Medulla oblongata (tissue), 1 donor: ENCODE data around the gene PIP4K2A.
"Not testable (repeated sequence)": the region's sequence is repeated elsewhere in the genome, so short reads cannot be mapped to it uniquely, and the experiment has no call there.

Experiments used
- DNase-seq: peaks from one replicate; pipeline ENCODE4 v3.0.0-alpha.2; 2015; ENCODE audit errors: extremely low spot score

PIP4K2A gene

DNA sequence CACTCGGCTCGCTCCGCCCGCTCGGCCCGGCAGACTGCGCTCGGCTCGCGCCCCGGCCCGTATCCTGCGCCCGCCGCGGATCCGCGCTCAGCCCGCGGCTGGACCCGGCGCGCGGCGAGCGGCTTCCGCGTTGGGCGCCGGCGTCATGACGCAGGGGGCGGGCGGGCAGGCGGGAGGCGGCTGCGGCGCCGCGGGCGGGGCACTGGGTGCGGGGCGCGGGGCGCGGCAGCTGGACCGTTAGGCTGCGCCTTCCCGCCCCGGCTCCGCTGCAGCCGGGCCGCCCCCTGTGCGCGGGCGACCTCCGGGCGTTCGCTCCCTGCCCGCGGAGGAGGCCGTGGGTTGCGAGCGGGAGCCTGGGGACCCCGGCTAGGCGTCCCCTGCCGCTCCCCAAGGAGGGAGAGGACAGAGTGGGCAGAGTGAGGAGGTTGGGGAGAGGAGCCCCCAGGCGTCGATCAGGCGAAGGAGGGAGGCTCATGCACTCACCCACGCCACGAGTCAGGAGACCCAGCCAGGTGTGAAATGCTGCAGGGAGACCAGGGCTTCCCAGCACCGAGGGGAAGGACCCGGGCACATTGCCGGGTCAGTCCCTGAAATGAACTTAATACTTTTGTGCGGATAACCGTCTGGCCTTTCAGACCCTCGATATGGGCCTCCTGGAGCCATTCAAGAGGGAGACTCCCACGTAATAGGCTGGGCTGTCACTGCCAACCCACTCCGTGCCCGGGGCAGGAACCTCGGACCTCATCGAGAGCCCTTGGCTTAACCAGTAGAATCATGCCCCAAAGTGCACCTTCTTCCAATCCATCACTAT lies at the start of gene PIP4K2A:
PIP4K2A (minus strand) TSS at position 100 of the 811 bp plus-strand sequence. CDS start 252 bp downstream, outside the sequence.
- peak; percentile 79 for DNase-seq

DNA sequence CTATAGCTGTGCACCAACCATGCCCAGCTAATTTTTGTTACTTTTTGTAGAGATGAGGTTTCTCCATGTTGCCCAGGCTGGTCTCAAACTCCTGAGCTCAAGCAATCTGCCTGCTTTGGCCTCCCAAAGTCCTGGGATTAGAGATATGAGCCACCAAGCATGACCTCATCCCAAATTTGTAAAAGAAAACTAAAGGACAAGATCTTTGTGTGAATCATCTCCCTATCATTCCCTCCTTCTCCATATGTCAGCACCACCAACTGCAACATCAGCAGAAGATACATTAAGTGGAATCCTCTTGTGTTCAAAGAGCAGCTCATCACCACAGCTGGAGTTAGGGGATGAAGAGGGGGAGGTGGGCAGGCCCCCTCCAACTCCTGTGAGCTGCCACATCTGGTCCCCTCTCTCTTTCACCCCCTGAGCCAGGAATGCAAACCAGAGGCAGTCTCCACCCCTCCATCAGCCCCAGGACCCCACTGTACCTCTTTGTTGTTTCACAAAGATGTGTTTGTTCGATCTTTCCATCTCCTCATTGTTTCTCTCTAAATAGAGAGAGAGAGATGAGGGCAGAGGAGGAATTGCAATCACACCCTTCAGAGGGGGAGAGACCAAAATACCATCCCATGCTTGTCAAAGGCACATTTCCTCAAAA lies 47.3 kb upstream of the PIP4K2A start:
- DNase-seq: peak; percentile 87

DNA sequence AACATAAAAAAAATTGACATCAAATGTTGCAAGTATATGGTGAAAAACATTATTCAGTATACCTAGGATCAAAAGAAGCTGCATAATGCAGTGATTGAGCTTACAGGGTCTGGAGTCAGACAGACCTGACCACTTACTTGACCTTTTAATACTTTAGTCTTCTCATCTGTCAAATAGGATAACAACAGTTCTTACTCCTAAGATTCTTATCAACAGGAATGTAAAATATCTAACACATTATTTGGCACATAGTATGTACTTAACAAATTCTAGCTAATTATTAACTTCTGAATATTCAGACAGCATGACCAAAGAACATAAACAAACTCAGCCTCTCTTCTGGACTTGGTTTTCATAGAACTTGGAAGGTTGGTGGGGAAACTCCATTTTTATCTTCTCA lies 45.6 kb upstream of the PIP4K2A start:
- no peak for DNase-seq

DNA sequence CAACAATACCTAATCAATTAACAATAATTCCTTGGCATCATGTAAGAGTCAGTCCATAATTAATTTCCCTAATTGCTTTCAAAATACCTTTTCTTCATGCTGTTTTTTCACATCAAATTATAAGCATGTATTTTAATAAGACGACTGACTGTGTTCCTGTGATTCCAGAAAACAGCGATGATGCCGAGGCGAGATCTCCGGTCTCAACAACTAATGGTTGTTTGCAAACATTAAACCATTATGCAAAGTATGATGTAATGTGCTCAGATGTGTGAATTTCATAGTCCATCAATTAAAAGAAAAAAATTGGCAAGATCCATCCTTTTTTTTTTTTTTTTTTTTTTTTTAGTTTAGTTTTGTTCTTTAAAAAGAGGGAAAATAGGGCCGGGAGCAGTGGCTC lies 44.5 kb upstream of the PIP4K2A start:
- no peak for DNase-seq

DNA sequence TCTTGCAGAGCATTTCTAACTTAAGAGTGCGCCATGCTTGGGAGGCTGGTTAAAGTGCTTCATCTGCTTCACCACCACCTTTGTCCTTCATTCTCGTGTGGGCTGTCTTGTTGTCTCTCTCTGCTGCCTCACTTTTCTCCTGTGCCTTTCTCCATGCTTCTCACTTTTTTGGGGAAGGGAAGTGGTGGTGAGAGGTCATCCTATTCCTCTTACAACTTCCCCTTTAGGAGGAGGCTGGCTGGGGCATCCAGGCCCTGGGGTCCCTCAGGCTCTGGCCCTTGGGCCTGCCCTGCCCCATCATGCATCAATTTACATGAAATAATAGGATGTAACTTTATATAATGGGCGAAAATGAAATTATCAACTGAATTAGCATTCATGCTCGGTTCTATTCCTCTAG lies 39.9 kb upstream of the PIP4K2A start:
- DNase-seq: no peak

DNA sequence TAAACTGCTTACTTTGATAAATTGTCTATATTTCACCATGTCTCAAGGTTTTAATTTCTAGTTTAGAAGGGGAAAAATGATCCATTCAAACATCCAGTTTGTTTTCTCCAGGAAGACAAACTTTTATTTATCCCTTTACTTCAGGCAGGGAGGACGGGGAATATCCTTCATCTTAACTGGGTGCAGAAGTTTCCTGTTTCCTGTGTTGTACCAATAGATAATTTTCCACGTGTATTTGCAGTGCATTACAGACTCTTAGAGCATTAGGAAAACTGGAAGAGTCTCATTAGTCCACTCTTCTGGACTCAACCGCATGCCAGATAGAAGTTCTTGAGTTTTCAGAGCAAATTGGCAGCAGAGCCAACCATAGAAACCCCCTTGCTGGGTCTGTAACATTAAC lies 39.4 kb upstream of the PIP4K2A start:
- no peak for DNase-seq

DNA sequence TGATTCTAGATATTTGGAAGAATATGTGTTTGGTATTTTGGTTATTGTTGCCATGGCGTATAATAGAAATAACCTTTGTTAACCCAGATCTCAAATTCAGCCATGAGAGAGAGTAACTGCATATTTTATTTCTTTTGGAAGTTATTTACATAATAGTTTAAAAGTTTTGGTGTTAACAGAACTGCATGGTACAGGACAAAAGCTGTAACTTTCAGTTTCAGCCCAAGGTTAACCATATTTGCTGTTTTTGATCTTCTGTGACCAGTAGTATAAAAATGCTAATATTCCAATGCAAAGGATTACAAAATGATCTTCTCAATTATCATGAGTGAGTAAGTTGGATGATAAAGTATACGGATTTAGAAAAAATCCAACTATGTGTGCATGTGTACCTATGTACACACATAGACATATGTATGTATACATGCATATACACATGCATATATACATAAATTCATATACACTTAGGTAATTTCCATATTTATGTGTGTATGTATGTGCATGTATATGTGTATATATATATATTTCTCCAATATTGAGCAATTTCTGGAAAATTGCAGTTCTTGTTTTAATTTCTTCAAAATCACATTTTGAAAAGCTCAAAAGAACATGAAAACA lies 38.0 kb upstream of the PIP4K2A start:
- no peak for DNase-seq

DNA sequence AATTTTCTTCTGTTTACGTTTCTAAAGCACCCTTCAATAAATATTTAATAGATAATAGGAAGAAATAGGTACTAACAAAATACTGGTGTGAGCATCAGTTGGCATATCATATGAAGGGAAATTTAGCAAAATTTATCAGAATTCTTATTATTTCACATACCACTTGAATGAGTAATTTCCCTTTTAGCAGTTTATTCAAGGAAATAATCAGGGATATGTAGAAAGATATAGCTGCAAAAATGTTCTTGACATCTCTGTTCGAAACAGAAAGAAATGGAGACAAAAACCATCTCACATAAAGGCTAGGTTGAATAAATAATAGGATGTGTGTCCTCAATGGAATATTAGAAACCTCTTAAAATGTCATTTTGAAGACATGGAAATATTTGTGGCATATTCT lies 35.8 kb upstream of the PIP4K2A start:
- DNase-seq: no peak

DNA sequence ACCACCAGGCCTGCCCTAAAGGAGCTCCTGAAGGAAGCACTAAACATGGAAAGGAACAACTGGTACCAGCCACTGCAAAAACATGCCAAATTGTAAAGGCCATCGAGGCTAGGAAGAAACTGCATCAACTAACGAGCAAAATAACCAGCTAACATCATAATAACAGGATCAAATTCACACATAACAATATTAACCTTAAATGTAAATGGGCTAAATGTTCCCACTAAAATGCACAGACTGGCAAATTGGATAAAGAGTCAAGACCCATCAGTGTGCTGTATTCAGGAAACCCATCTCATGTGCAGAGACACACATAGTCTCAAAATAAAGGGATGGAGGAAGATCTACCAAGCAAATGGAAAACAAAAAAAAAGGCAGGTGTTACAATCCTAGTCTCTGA lies 30.5 kb upstream of the PIP4K2A start:
- DNase-seq: not testable (repeated sequence)

DNA sequence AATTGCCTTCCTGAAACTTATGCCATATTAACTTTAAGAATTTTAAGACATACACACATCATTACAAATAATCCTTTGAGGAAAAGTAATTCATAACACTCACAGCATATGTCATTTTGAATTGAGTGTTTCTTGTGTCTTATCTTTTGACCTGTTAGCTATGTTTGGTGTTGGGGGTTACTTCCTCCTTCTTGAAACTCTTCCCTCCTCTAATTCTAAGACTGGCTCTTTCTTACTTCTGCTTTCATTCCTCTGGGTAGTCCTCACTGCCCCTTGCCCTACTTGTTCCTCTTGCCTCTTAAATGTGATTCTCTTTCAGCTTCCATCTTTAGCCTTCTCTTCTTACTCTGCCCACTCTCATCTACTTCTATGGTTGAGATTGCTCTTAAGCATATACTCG lies 28.3 kb upstream of the PIP4K2A start:
- DNase-seq: peak; percentile 70

DNA sequence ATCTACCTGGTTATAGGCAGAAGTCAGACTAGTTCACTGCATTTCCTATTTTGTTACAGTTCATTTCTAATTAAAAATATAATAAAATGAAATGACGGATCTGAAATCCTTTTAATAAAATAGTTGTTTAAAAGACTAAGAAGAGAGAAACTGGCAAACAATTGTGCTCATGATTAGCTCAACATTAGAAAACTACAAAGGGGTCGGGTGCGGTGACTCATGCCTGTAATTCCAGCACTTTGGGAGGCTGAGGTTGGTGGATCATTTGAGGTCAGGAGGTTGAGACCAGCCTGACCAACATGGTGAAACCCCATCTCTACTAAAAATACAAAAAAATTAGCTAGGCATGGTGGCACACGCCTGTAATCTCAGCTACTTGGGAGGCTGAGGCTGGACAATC lies 27.3 kb upstream of the PIP4K2A start:
- not testable (repeated sequence) for DNase-seq

DNA sequence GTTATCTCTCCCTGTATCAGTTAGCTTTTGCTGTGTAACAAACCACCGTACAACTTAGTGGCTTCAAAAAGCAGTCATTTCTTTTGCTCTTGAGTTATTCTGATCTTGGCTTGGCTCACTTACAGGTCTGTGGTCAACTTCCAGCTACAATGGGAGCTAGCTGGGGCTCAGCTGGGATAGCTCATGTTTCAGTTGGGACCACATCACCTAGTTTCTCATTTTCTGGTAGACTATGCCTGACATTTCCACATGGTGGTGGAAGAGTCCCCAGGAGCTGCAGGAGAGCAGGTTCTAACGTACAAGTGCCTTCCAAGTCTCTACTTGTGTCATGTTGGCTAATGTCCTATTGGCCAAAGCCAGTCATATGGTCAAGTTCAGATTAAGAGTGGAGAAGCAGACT lies 25.8 kb upstream of the PIP4K2A start:
- no peak for DNase-seq

DNA sequence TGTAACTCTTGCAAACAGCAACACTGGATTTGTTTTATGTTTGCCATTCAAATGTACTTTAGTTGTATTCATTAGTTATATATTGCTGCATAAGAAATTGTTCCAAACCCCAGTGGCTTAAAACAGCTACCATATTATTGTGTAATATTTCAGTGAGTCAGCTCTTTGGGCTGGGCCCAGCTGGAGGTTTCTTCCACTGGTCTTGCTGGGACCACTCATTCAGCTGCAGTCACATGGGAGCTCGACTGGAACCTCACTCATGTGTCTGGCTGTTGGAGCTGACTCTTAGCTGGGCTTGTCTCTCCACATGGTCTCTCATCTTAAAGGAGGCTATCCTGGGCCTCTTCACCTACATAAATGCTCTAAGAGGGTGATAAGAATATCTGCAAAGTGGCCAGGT lies 23.2 kb upstream of the PIP4K2A start:
- no peak for DNase-seq

DNA sequence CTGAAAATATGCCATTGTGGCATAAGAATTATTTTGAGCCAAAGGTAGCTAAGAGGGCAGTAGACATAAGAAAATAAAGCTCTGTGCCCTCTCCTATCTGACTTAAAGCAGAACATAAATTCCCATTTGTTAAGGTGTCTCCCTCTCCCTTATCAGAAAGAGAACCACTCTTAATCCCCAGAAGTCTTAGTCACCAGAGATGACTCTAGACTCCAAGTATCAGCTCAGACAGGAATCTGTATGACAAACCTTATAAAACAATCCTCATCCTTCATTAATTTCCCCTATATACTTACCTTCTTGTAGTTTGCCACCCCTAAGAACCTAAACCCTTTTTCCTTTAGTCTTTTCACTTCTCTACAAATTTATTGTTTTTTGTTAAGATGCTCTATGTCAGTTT lies 21.8 kb upstream of the PIP4K2A start:
- no peak for DNase-seq

DNA sequence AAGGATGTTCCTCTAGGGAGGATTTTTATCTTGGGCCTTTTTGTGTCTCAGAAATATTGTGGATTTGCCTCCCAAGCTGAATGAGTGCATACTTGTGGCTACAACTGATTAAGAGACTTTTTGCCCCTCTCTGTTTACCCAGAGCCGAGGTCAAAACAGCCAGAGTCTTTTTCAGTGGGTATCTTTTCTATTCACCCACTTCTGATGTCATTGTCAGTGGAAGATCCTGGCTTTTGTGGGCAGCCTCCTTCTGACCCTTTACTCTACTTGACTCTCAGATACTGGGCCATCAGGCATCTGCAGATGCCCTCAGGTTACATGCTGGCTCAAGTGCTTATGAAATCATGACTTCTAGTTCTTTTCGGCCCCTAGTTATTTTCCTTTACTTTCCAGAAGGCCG lies 19.6 kb upstream of the PIP4K2A start:
- DNase-seq: no peak

DNA sequence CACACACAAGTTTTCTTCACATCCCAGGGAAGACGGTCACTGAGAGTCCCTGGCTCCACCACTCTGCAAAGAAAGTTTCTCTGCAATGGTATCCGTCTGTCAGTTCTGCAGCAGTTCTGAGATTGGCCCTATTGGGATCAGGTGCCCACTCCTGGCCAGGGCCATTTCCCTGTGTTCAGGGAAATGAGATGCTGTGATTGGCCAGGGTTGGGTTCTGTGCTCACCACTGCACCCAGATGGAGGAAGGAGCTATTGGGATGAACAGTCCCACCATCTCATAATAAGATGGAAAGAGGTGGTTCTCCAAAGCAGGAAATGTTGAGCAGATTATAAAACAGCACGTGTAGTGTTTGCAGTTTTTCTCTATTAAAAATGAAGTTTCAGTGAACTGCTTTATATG lies 13.3 kb upstream of the PIP4K2A start:
- no peak for DNase-seq

DNA sequence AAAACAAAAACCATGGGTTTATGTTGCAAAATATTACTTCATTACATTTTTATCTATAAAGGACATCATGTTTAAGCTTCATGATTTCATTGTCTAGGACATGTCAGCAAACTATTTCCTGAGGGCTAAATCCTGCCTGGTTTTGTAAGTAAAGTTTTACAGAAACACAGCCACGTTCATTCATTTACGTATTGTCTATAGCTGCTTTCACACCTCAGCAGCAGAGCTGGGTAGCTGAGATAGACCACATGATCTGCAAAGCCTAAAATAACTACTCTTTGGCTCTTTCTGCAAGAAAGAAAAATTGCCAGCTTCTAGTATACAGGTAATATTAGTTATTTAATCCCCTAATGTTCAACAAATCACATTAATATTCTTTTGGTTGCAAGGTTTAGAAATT lies 12.7 kb upstream of the PIP4K2A start:
- DNase-seq: no peak

DNA sequence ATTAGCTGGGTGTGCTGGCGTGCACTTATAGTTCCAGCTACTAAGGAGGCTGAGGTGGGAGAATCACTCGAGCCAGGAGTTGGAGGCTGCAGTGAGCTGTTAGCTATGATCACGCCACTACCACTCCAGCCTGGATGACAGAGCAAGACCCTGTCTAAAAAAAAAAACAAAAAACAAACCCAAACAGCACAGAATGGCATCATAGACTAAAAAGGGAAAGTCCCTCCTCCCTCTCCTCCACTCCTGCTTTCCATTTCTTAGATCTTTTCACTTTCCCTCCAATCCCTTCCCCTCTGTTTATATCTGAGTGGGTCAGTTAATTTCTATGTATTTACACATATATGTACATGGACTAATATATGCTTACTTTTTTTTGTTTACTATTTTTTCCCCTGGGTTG lies 10.4 kb upstream of the PIP4K2A start:
- no peak for DNase-seq

DNA sequence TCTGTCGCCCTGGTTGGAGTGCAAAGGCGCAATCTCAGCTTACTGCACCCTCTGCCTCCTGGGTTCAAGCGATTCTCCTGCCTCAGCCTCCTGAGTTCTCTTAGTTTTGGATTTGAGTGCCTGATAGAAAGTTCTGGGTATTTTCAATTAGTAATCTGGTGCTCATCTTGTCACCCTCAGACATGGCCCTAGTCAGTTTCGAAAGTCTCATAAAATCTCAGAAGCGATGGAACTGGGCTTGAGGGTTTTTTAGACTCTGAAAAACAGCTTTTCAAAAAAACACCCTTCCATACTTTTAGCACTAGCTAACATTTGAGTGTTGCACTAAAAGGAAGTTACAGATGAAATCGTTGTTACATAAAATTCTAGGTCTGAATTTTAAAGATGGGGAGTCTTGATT lies 9.4 kb upstream of the PIP4K2A start:
- no peak for DNase-seq

DNA sequence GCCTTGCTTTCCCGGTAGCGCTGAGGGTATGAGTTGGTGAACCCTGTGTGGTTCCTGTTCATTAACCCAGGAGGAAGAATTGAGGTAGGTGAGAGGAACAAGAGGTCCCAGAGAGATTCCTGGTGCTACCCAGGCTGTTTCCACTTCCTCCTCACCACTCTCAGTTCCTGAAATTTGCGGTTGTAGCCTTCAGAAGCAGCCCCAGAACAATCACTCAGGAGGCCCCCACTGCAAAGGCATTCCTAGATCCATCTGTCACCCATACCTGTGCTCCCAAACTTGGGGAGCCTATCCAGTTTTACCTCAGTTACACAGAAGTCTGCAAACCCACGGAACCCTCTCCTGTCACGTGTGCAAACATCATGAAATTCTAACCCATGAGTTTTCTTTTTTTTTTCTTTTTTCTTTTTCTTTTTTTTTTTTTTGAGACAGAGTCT lies 9.0 kb upstream of the PIP4K2A start:
- DNase-seq: peak; percentile 70

DNA sequence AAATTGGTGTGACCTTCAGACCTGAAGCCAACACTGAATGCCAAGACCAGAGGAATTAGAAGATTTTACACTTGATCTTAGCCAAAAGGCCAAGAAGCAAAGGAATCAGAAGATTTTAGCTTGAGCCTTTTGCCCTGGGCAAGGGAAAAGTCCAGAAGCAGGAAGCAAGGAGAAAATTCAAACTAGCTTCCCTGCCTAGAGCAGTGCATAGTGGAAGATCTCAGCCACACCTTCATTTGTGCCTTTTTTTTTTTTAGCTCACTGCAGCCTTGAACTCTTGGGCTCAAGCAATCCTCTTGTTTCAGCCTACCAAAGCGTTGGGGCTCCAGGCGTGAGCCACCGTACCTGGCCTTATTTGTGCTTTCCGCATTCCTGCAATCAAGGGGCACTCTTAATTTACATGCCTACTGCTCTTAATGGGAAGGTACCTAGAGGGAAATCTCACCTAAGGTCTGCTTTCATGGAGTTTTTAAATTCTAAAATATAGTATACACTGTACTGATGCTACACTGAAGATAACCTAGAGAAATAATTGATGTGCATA lies 8.3 kb upstream of the PIP4K2A start:
- DNase-seq: no peak

DNA sequence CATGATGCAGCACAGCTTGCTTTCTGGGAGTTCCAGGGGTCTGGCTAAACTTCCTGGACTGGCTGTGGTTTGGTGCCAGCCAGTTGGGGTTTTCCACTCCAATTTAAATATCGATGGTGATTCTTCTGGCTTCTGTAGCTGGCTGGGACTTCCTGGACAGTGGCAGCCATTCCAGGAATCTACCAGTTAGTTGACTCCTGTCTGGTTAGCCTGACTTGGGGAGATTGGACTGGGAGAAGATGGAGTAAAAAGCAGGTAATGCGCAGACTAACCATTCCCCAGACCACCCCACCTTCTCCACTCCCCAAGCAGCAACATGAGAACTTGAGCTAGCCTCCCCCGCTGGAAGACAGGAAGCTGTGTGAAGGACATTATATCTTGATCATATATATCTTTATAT lies 6.3 kb upstream of the PIP4K2A start:
- DNase-seq: no peak
